ENCODE results near the gene CSRNP3. TPM values are rescaled to one million over a fixed set of nuclear protein-coding genes. Genes with fewer than 3 reads are reported as not detected.

CSRNP3 gene
- total RNA-seq, 4 donors from 2014 or later, result 0.91 to 14.1 (median 1.7) TPM

GRCh38 chr2:165573534-165574461 lies 104.3 kb downstream of the CSRNP3 start:
- H3K4me3 ChIP-seq (ENCODE audit: low read depth, poor library complexity, severe bottlenecking), result no peak overlapping the region
- DNase-seq (ENCODE audit: low spot score in 2 of 2), result no peak
- no peak for TF ChIP-seq POLR2A (IDR thresholded peaks at IDR 0.05)
- TF ChIP-seq CTCF (IDR thresholded peaks at IDR 0.05), result no peak
- intact Hi-C loops (cut with DNase I; ENCODE audit: low total_unique reads), result loop anchor here (10.0 kb wide), 1 partner anchor 1711 kb away; no protein-coding TSS in a partner anchor
- 46 to 48% methylated on average over 17 of the region's 17 CpGs for WGBS, 2 donors

GRCh38 chr2:165575044-165575615 lies 105.6 kb downstream of the CSRNP3 start:
- intact Hi-C loops (cut with DNase I; ENCODE audit: low total_unique reads), result loop anchor here (10.0 kb wide), 1 partner anchor 1710 kb away; no protein-coding TSS in a partner anchor
- TF ChIP-seq POLR2A (IDR thresholded peaks at IDR 0.05) (no peak), CTCF (IDR thresholded peaks at IDR 0.05) (no peak)
- 74 to 83% methylated on average over 2 of the region's 2 CpGs for WGBS, 2 donors
- H3K4me3 ChIP-seq (ENCODE audit: low read depth, poor library complexity, severe bottlenecking), result no peak overlapping the region
- no peak for DNase-seq (ENCODE audit: low spot score in 2 of 2)

- TF ChIP-seq POLR2A (IDR thresholded peaks at IDR 0.05) (no peak), CTCF (IDR thresholded peaks at IDR 0.05) (no peak)
- DNase-seq (ENCODE audit: low spot score in 2 of 2), result no peak
- H3K4me3 ChIP-seq (ENCODE audit: low read depth, poor library complexity, severe bottlenecking), result no peak overlapping the region
- intact Hi-C loops (cut with DNase I; ENCODE audit: low total_unique reads), result loop anchor here (10.0 kb wide), 1 partner anchor 1708 kb away; no protein-coding TSS in a partner anchor
- 46 to 60% methylated on average over 3 of the region's 3 CpGs for WGBS, 2 donors
Measured at GRCh38 chr2:165576409-165577154, 107.1 kb downstream of the CSRNP3 start.

GRCh38 chr2:165582409-165582808 lies 112.9 kb downstream of the CSRNP3 start:
- no peak for DNase-seq (ENCODE audit: low spot score in 2 of 2)
- WGBS, 2 donors, result 26 to 29% methylated on average over 3 of the region's 3 CpGs
- TF ChIP-seq CTCF (IDR thresholded peaks at IDR 0.05), result no peak
- no peak for TF ChIP-seq POLR2A (IDR thresholded peaks at IDR 0.05)
- H3K4me3 ChIP-seq (ENCODE audit: low read depth, poor library complexity, severe bottlenecking), result no peak overlapping the region
- intact Hi-C loops (cut with DNase I; ENCODE audit: low total_unique reads), result no loop called here

- TF ChIP-seq POLR2A (IDR thresholded peaks at IDR 0.05) (no peak), CTCF (IDR thresholded peaks at IDR 0.05) (no peak)
- no peak overlapping the region for H3K4me3 ChIP-seq (ENCODE audit: low read depth, poor library complexity, severe bottlenecking)
- intact Hi-C loops (cut with DNase I; ENCODE audit: low total_unique reads), result no loop called here
- DNase-seq (ENCODE audit: low spot score in 2 of 2), result no peak
- WGBS, 2 donors, result 53 to 61% methylated on average over 1 of the region's 1 CpG
Measured at GRCh38 chr2:165582863-165583506, 113.5 kb downstream of the CSRNP3 start.
